ENCODE results near the gene MEF2C.

The MEF2C gene

GRCh38 chr5:88716101-88716500, 166.9 kb downstream of the MEF2C start:
- DNase-seq (ENCODE audit: low spot score), result no peak

- no peak for DNase-seq (ENCODE audit: low spot score)
Observed at GRCh38 chr5:88715503-88715902, 167.5 kb downstream of the MEF2C start.

- no peak for DNase-seq (ENCODE audit: low spot score)
Observed at GRCh38 chr5:88713818-88714217, 169.2 kb downstream of the MEF2C start.

GRCh38 chr5:88708682-88709398, 174.1 kb downstream of the MEF2C start:
- no peak for DNase-seq (ENCODE audit: low spot score)

GRCh38 chr5:88708021-88708420, 175.0 kb downstream of the MEF2C start:
- DNase-seq (ENCODE audit: low spot score), result no peak

GRCh38 chr5:88707216-88707965, 175.6 kb downstream of the MEF2C start:
- DNase-seq (ENCODE audit: low spot score), result no peak

- no peak for DNase-seq (ENCODE audit: low spot score)
Observed at GRCh38 chr5:88702332-88702731, 180.7 kb downstream of the MEF2C start.

GRCh38 chr5:88700121-88700520, 182.9 kb downstream of the MEF2C start:
- DNase-seq (ENCODE audit: low spot score), result no peak

- DNase-seq (ENCODE audit: low spot score), result peak; percentile 46
Observed at GRCh38 chr5:88698290-88698689, 184.7 kb downstream of the MEF2C start.

GRCh38 chr5:88696466-88696865, 186.5 kb downstream of the MEF2C start:
- peak; percentile 31 for DNase-seq (ENCODE audit: low spot score)

GRCh38 chr5:88695931-88696330, 187.1 kb downstream of the MEF2C start:
- peak; percentile 40 for DNase-seq (ENCODE audit: low spot score)

GRCh38 chr5:88695232-88695631, 187.8 kb downstream of the MEF2C start:
- DNase-seq (ENCODE audit: low spot score), result peak; percentile 42

GRCh38 chr5:88694023-88694679, 188.8 kb downstream of the MEF2C start:
- DNase-seq (ENCODE audit: low spot score), result peak; percentile 22

GRCh38 chr5:88693071-88693932, 189.7 kb downstream of the MEF2C start:
- DNase-seq (ENCODE audit: low spot score), result peak; percentile 69

GRCh38 chr5:88691945-88692868, 190.8 kb downstream of the MEF2C start:
- peak; percentile 56 for DNase-seq (ENCODE audit: low spot score)

GRCh38 chr5:88691230-88691582, 191.8 kb downstream of the MEF2C start:
- no peak for DNase-seq (ENCODE audit: low spot score)

- peak; percentile 96 for DNase-seq (ENCODE audit: low spot score)
Observed at GRCh38 chr5:88690409-88691229, 192.4 kb downstream of the MEF2C start.

GRCh38 chr5:88689668-88690408, 193.1 kb downstream of the MEF2C start:
- peak; percentile 51 for DNase-seq (ENCODE audit: low spot score)

GRCh38 chr5:88688984-88689667, 193.9 kb downstream of the MEF2C start:
- peak; percentile 89 for DNase-seq (ENCODE audit: low spot score)

All from cerebellar cortex (tissue), 1 donor.